Pancreas (tissue), 10 donors: ENCODE measurements around the gene TREM2. TPM values are rescaled to one million over a fixed set of nuclear protein-coding genes. Genes with fewer than 3 reads are reported as not detected.

Experiments
- ATAC-seq, 4 donors: fragments of 200-7000 bp; cut with Tn5 transposase; one replicate each; pipeline versions ENCODE4 v1.8.0 to v1.9.1; 2020; ENCODE audit warnings: mild to moderate bottlenecking in 4 of 4, moderate library complexity in 4 of 4
- DNase-seq, 6 donors: peaks; one replicate each; pipeline ENCODE4 v3.0.0-alpha.2; 2020
- FAIRE-seq: peaks from 2 replicates; lab custom pipeline; 2012; peaks lifted over from hg19 to GRCh38; lab: Jason Lieb, UNC
- H3K27ac ChIP-seq, 4 donors: fragments of 200-600 bp; sonication (generic); 1 replicate in 3 of 4; 2 replicates in 1 of 4; pipeline versions ENCODE4 v1.5.0 to v1.8.0; 2020
- H3K27me3 ChIP-seq, 4 donors: fragments of 200-600 bp; one replicate each; pipeline ENCODE4 v1.8.0; 2021
- H3K36me3 ChIP-seq, 3 donors: fragments of 200-600 bp; sonication (generic) in 1 of 3; one replicate each; pipeline versions ENCODE4 v1.5.0 to v1.8.0; 2020 to 2021
- H3K4me1 ChIP-seq, 3 donors: fragments of 200-600 bp; one replicate each; pipeline ENCODE4 v1.8.0; 2021
- H3K4me3 ChIP-seq, 4 donors: fragments of 200-600 bp; sonication (generic) in 2 of 4; one replicate each; pipeline versions ENCODE4 v1.5.0 to v1.8.0; 2020 to 2021
- H3K9me3 ChIP-seq, 4 donors: fragments of 200-600 bp; one replicate each; pipeline ENCODE4 v1.8.0; 2021
- WGBS, 2 donors: extraction: QIAGEN DNeasy Blood & Tissue Kit; methylation state at CpG; one replicate each; pipeline ENCODE4 v1.1.7; 2013; 5-methylcytosine and 5-hydroxymethylcytosine counted together
- intact Hi-C, 3 donors: fragments of 100-400 bp; cut with DNase I; formaldehyde crosslinking; loops; one replicate each; pipeline versions ENCODE4 v1.11.1 to v1.14.2; 2022
- polyA plus RNA-seq, 2 donors: library from polyadenylated mRNA; stranded (reverse); fragments of 200-250 nt; gene quantifications; one replicate each; pipeline ENCODE4 v1.2.3, GENCODE V29; 2013
- total RNA-seq, 6 donors: library from RNA; stranded (reverse); fragmentation: NEBNext Ultra II Directional in 4 of 6; extraction: Animal tissue kit (Norgen Biotek cat#: 25700) in 4 of 6; gene quantifications; one replicate each; pipeline versions ENCODE4 v1.2.1 to v1.2.4, GENCODE V29; 2021 to 2023
- TF ChIP-seq, protein P1 (sequence below), 4 donors: fragments of 200-600 bp; sonication (generic) in 3 of 4; IDR thresholded peaks; one replicate each; pipeline versions ENCODE4 v1.5.0 to v1.8.0; 2021; ENCODE audit warnings: antibody characterized with exemption in 4 of 4
- donor health status: healthy with polysubstance abuse.
- donor health status: DM: no; HTN: no; CAD: no; lungs with moderate emphysema.
- donor health status: DM: no; HTN: no; CAD: no.
- donor health status: control.
- donor health status: control.
- donor health status: Bipolar disorder and iron deficiency.
- donor health status: DM: yes; HTN: yes; CAD: no.
- donor health status: DM: no; HTN: no; CAD: no.
- donor health status: DM: no; HTN: no; CAD: no.
- donor health status: DM: yes; HTN: yes; CAD: no.

Gene TREM2
- total and polyA plus RNA-seq, 8 donors: 0.59 to 27.1 (median 2.1) TPM

GRCh38 chr6:41161851-41162552 is 914 bp downstream of the TREM2 start:
- no peaks in the 10 kb centered on the region for H3K4me1 ChIP-seq
- TF ChIP-seq, protein P1, sequence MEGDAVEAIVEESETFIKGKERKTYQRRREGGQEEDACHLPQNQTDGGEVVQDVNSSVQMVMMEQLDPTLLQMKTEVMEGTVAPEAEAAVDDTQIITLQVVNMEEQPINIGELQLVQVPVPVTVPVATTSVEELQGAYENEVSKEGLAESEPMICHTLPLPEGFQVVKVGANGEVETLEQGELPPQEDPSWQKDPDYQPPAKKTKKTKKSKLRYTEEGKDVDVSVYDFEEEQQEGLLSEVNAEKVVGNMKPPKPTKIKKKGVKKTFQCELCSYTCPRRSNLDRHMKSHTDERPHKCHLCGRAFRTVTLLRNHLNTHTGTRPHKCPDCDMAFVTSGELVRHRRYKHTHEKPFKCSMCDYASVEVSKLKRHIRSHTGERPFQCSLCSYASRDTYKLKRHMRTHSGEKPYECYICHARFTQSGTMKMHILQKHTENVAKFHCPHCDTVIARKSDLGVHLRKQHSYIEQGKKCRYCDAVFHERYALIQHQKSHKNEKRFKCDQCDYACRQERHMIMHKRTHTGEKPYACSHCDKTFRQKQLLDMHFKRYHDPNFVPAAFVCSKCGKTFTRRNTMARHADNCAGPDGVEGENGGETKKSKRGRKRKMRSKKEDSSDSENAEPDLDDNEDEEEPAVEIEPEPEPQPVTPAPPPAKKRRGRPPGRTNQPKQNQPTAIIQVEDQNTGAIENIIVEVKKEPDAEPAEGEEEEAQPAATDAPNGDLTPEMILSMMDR (IDR thresholded peaks at IDR 0.05): no peak
- no peaks in the 10 kb centered on the region for H3K36me3 ChIP-seq
- no peak overlapping the region for H3K27ac ChIP-seq
- H3K4me3 ChIP-seq: no peak overlapping the region
- H3K27me3 ChIP-seq: no peaks in the 10 kb centered on the region
- no peak for FAIRE-seq
- 64 to 72% methylated on average over 13 of the region's 13 CpGs for WGBS, 2 donors
- peak in 2 of 4 donors; percentile 34 to 53 for ATAC-seq
- no peak for DNase-seq
- no peaks in the 10 kb centered on the region for H3K9me3 ChIP-seq
- intact Hi-C loops: no loop called here

GRCh38 chr6:41161380-41161779 is 1.5 kb downstream of the TREM2 start:
- DNase-seq (no peak), FAIRE-seq (no peak), ATAC-seq (no peak)
- intact Hi-C loops: no loop called here
- H3K27me3 ChIP-seq: no peaks in the 10 kb centered on the region
- 81 to 82% methylated on average over 10 of the region's 10 CpGs for WGBS, 2 donors
- no peak overlapping the region for H3K4me3 ChIP-seq
- no peaks in the 10 kb centered on the region for H3K4me1 ChIP-seq
- H3K36me3 ChIP-seq: no peaks in the 10 kb centered on the region
- H3K9me3 ChIP-seq: no peaks in the 10 kb centered on the region
- no peak overlapping the region for H3K27ac ChIP-seq
- TF ChIP-seq, protein P1 (IDR thresholded peaks at IDR 0.05): no peak

DNA sequence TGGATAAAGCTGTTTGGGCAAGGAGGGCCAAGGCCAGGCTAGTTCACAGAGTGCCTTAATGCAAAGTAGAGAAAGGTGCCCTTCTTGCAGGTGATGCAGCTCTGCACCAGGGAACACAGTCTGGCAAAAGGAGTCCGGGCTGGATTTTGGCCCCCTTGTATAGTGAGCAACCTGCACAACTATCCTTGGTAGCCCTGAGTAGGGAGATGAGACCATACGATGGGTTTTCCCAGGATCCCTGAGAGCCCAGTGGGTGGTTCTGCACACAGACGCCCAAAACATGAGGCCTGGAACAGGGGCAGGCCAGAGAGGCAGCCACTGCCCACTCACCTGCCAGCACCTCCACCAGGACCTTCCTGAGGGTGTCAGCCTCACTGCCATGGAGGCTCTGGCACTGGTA is 2.0 kb downstream of the TREM2 start:
- WGBS, 2 donors: 50 to 66% methylated on average over 3 of the region's 3 CpGs
- no peaks in the 10 kb centered on the region for H3K9me3 ChIP-seq
- intact Hi-C loops: no loop called here
- no peak overlapping the region for H3K4me3 ChIP-seq
- DNase-seq (no peak), ATAC-seq (no peak), FAIRE-seq (no peak)
- H3K27ac ChIP-seq: no peak overlapping the region
- TF ChIP-seq, protein P1 (IDR thresholded peaks at IDR 0.05): no peak
- no peaks in the 10 kb centered on the region for H3K4me1 ChIP-seq
- no peaks in the 10 kb centered on the region for H3K36me3 ChIP-seq
- no peaks in the 10 kb centered on the region for H3K27me3 ChIP-seq

- H3K4me1 ChIP-seq: no peaks in the 10 kb centered on the region
- H3K36me3 ChIP-seq: no peaks in the 10 kb centered on the region
- DNase-seq (no peak), FAIRE-seq (no peak), ATAC-seq (no peak)
- intact Hi-C loops: no loop called here
- TF ChIP-seq, protein P1 (IDR thresholded peaks at IDR 0.05): no peak
- H3K27ac ChIP-seq: no peak overlapping the region
- no peak overlapping the region for H3K4me3 ChIP-seq
- no peaks in the 10 kb centered on the region for H3K9me3 ChIP-seq
- H3K27me3 ChIP-seq: no peaks in the 10 kb centered on the region
- WGBS, 2 donors: 55 to 59% methylated on average over 12 of the region's 12 CpGs
These were observed 3.4 kb downstream of the TREM2 start for GRCh38 chr6:41159415-41160082.

DNA sequence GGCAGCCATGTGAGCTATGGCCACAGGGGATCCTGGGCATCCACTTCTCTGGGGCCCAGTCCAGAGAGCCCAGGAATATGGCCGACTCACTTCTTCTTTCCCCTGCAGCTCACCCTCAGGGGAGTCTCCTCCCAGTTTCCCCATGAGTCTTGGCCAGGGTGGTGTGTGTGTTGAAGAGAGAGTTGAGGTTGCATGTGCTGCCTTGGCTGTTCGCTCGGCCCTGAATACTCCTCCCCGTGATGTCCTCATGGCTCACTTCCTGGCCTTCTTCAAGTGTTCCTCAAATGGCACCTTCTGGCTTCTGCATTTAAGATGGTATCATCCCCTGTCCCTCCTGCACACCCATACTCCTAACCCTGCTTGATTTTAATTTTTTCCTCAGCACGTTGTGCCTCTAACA is 5.6 kb downstream of the TREM2 start:
- Histone ChIP-seq H3K4me1 (no peaks in the 10 kb centered on the region), H3K27ac (no peak overlapping the region), H3K36me3 (no peaks in the 10 kb centered on the region), H3K4me3 (no peak overlapping the region), H3K27me3 (no peaks in the 10 kb centered on the region), H3K9me3 (no peaks in the 10 kb centered on the region)
- TF ChIP-seq, protein P1 (IDR thresholded peaks at IDR 0.05): no peak
- no peak for DNase-seq
- peak in 2 of 4 donors; percentile 58 to 68 for ATAC-seq
- FAIRE-seq: no peak
- 78 to 79% methylated on average over 5 of the region's 5 CpGs for WGBS, 2 donors
- intact Hi-C loops: no loop called here
